Endothelial cell of hepatic sinusoid (primary cell): ENCODE measurements around the gene CXCR5.

ENCODE experiments used
- in situ Hi-C: cut with HindIII; loops from 2 replicates; pipeline ENCODE4 v1.10.0; 2017; ENCODE audit warnings: low sequenced_read_pairs

Gene CXCR5

GRCh38 chr11:118911113-118911879 lies 27.6 kb downstream of the CXCR5 start:
- in situ Hi-C loops, result no loop called here

- in situ Hi-C loops, result no loop called here
Measured at GRCh38 chr11:118911880-118912741, 28.4 kb downstream of the CXCR5 start.

- in situ Hi-C loops, result no loop called here
Measured at GRCh38 chr11:118912742-118913410, 29.2 kb downstream of the CXCR5 start.

GRCh38 chr11:118913411-118914125 lies 29.9 kb downstream of the CXCR5 start:
- in situ Hi-C loops, result no loop called here

GRCh38 chr11:118914178-118914918 lies 30.7 kb downstream of the CXCR5 start:
- in situ Hi-C loops, result no loop called here

GRCh38 chr11:118914987-118915386 lies 31.3 kb downstream of the CXCR5 start:
- in situ Hi-C loops, result no loop called here

- in situ Hi-C loops, result no loop called here
Measured at GRCh38 chr11:118915396-118915795, 31.7 kb downstream of the CXCR5 start.

GRCh38 chr11:118915941-118916841 lies 32.5 kb downstream of the CXCR5 start:
- in situ Hi-C loops, result no loop called here

- in situ Hi-C loops, result no loop called here
Measured at GRCh38 chr11:118916842-118917388, 33.2 kb downstream of the CXCR5 start.

- in situ Hi-C loops, result no loop called here
Measured at GRCh38 chr11:118917481-118918127, 33.9 kb downstream of the CXCR5 start.

GRCh38 chr11:118918128-118918685 lies 34.5 kb downstream of the CXCR5 start:
- in situ Hi-C loops, result no loop called here

- in situ Hi-C loops, result no loop called here
Measured at GRCh38 chr11:118918686-118919280, 35.1 kb downstream of the CXCR5 start.

- in situ Hi-C loops, result no loop called here
Measured at GRCh38 chr11:118921121-118921928, 37.6 kb downstream of the CXCR5 start.

GRCh38 chr11:118921929-118922744 lies 38.4 kb downstream of the CXCR5 start:
- in situ Hi-C loops, result no loop called here

- in situ Hi-C loops, result no loop called here
Measured at GRCh38 chr11:118922745-118923627, 39.3 kb downstream of the CXCR5 start.
